DND-41 (cell line): ENCODE data around the gene CLDN24.

Source experiments
- ATAC-seq: fragments of 200-7000 bp; cut with Tn5 transposase; 3 replicates; pipeline ENCODE4 v1.9.1; 2021; ENCODE audit warnings: low read depth; ENCODE audit not compliant: insufficient read depth
- DNase-seq: peaks from one replicate; pipeline ENCODE4 v3.0.0-alpha.2; 2020
- H2AFZ ChIP-seq: 2 replicates; pipeline ENCODE4 v1.6.0; 2012; ENCODE audit warnings: low read depth, low read length
- H3K27ac ChIP-seq: 2 replicates; pipeline ENCODE4 v1.5.1; 2012; ENCODE audit warnings: low read length, inconsistent platforms
- H3K27me3 ChIP-seq: fragments of 200-600 bp; sonication (generic); 2 replicates; pipeline ENCODE4 v1.6.0; 2012; ENCODE audit warnings: low read length, mild to moderate bottlenecking, inconsistent platforms; ENCODE audit not compliant: insufficient read depth, poor library complexity
- H3K36me3 ChIP-seq: 2 replicates; pipeline ENCODE4 v1.5.1; 2012; ENCODE audit warnings: low read length, inconsistent platforms; ENCODE audit not compliant: insufficient read depth
- H3K4me1 ChIP-seq: 2 replicates; pipeline ENCODE4 v1.5.1; 2012; ENCODE audit warnings: mild to moderate bottlenecking, low read length; ENCODE audit not compliant: insufficient read depth
- H3K4me2 ChIP-seq: 2 replicates; pipeline ENCODE4 v1.6.0; 2012; ENCODE audit warnings: mild to moderate bottlenecking, moderate library complexity, low read length, inconsistent platforms; ENCODE audit not compliant: insufficient read depth
- H3K4me3 ChIP-seq, 2 experiments: fragments of 200-600 bp in 1 of 2; shearing (Covaris generic) in 1 of 2; 2 replicates each; pipeline ENCODE4 v1.5.1; 2012 to 2016; ENCODE audit warnings: inconsistent platforms in 2 of 2, low read length in 2 of 2, mild to moderate bottlenecking in 2 of 2, low read depth in 1 of 2, moderate library complexity in 1 of 2
- H3K79me2 ChIP-seq: 2 replicates; pipeline ENCODE4 v1.6.0; 2012; ENCODE audit warnings: low read length, inconsistent platforms; ENCODE audit not compliant: insufficient read depth
- H3K9ac ChIP-seq: 2 replicates; pipeline ENCODE4 v1.6.0; 2012; ENCODE audit warnings: low read depth, mild to moderate bottlenecking, inconsistent platforms, low read length, moderate library complexity
- H3K9me3 ChIP-seq: 2 replicates; pipeline ENCODE4 v1.5.1; 2012; ENCODE audit warnings: low read length, moderate library complexity, mild to moderate bottlenecking, inconsistent platforms; ENCODE audit not compliant: insufficient read depth, severe bottlenecking
- H4K20me1 ChIP-seq: 2 replicates; pipeline ENCODE4 v1.6.0; 2012; ENCODE audit warnings: low read length; ENCODE audit not compliant: insufficient read depth
- EZH2 ChIP-seq: IDR thresholded peaks from 3 replicates; pipeline ENCODE4 v1.6.1; 2012; ENCODE audit warnings: borderline replicate concordance, low read depth, mild to moderate bottlenecking, moderate library complexity, low read length, inconsistent platforms; ENCODE audit not compliant: severe bottlenecking
- TF ChIP-seq, protein P1 (sequence below): IDR thresholded peaks from 2 replicates; pipeline ENCODE4 v1.5.1; 2012; ENCODE audit warnings: borderline replicate concordance, low read length, moderate library complexity, mild to moderate bottlenecking; ENCODE audit not compliant: poor library complexity, severe bottlenecking; ENCODE audit errors: extremely low read depth

CLDN24 gene

GRCh38 chr4:183299464-183299863, 22.8 kb downstream of the CLDN24 start:
- ATAC-seq = no peak
- TF ChIP-seq, protein P1, sequence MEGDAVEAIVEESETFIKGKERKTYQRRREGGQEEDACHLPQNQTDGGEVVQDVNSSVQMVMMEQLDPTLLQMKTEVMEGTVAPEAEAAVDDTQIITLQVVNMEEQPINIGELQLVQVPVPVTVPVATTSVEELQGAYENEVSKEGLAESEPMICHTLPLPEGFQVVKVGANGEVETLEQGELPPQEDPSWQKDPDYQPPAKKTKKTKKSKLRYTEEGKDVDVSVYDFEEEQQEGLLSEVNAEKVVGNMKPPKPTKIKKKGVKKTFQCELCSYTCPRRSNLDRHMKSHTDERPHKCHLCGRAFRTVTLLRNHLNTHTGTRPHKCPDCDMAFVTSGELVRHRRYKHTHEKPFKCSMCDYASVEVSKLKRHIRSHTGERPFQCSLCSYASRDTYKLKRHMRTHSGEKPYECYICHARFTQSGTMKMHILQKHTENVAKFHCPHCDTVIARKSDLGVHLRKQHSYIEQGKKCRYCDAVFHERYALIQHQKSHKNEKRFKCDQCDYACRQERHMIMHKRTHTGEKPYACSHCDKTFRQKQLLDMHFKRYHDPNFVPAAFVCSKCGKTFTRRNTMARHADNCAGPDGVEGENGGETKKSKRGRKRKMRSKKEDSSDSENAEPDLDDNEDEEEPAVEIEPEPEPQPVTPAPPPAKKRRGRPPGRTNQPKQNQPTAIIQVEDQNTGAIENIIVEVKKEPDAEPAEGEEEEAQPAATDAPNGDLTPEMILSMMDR = no peak
- no peak for TF ChIP-seq EZH2
- H3K4me2 ChIP-seq = no peak overlapping the region

GRCh38 chr4:183297675-183298074, 24.6 kb downstream of the CLDN24 start:
- Histone ChIP-seq H3K79me2 (no peaks in the 10 kb centered on the region), H3K9me3 (no peaks in the 10 kb centered on the region), H3K4me3 (no peak overlapping the region), H3K4me1 (no peaks in the 10 kb centered on the region), H3K27me3 (no peaks in the 10 kb centered on the region), H3K9ac (no peak overlapping the region), H3K36me3 (no peaks in the 10 kb centered on the region), H3K4me2 (no peak overlapping the region), H2AFZ (no peak overlapping the region), H4K20me1 (no peaks in the 10 kb centered on the region), H3K27ac (no peak overlapping the region)
- DNase-seq = no peak
- TF ChIP-seq EZH2 = no peak
- TF ChIP-seq, protein P1 = no peak
- no peak for ATAC-seq

More at GRCh38 chr4:183299464-183299863, 22.8 kb downstream of the CLDN24 start:
- H3K27me3 ChIP-seq = no peaks in the 10 kb centered on the region
- H3K4me1 ChIP-seq = no peaks in the 10 kb centered on the region
- H3K9ac ChIP-seq = no peak overlapping the region
- no peak overlapping the region for H2AFZ ChIP-seq
- H3K27ac ChIP-seq = no peak overlapping the region
- no peaks in the 10 kb centered on the region for H4K20me1 ChIP-seq
- H3K4me3 ChIP-seq = no peak overlapping the region
- H3K9me3 ChIP-seq = no peaks in the 10 kb centered on the region
- H3K36me3 ChIP-seq = no peaks in the 10 kb centered on the region
- DNase-seq = no peak
- no peaks in the 10 kb centered on the region for H3K79me2 ChIP-seq

DNA sequence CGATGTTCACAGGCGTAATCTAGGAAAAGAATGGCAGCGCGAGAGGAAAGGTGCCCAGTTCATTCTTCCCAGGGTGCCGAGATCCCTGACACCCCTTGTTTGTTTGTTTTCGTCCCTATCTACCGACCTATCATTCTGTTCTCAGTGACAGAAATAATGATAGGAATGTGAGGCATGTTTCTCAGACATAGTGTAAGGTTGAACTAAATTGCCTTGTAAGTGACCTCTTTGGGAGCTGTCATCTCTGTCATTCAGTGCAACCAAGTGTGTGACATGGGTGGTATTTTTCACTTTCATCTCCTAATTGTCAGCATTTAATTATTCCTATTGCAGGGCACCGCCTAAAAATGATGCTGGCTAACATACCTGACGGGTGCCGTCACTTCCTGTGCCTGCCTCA, 26.5 kb downstream of the CLDN24 start:
- no peak overlapping the region for H3K9ac ChIP-seq
- H3K79me2 ChIP-seq = no peaks in the 10 kb centered on the region
- H3K27ac ChIP-seq = no peak overlapping the region
- no peaks in the 10 kb centered on the region for H3K36me3 ChIP-seq
- ATAC-seq (no peak), DNase-seq (no peak)
- H3K4me2 ChIP-seq = no peak overlapping the region
- no peaks in the 10 kb centered on the region for H3K9me3 ChIP-seq
- H3K4me3 ChIP-seq = no peak overlapping the region
- no peaks in the 10 kb centered on the region for H4K20me1 ChIP-seq
- no peaks in the 10 kb centered on the region for H3K27me3 ChIP-seq
- TF ChIP-seq, protein P1 = no peak
- no peak for TF ChIP-seq EZH2
- H3K4me1 ChIP-seq = no peaks in the 10 kb centered on the region
- no peak overlapping the region for H2AFZ ChIP-seq

- Histone ChIP-seq H3K9ac (no peak overlapping the region), H3K27ac (no peak overlapping the region), H3K36me3 (no peaks in the 10 kb centered on the region), H3K4me1 (no peaks in the 10 kb centered on the region), H3K27me3 (no peaks in the 10 kb centered on the region), H2AFZ (no peak overlapping the region), H3K9me3 (no peaks in the 10 kb centered on the region), H4K20me1 (no peaks in the 10 kb centered on the region), H3K79me2 (no peaks in the 10 kb centered on the region), H3K4me3 (no peak overlapping the region), H3K4me2 (no peak overlapping the region)
- DNase-seq (no peak), ATAC-seq (no peak)
- TF ChIP-seq, protein P1 = no peak
- no peak for TF ChIP-seq EZH2
These were observed 31.2 kb downstream of the CLDN24 start for GRCh38 chr4:183291070-183291469.
